PC-9 (cell line): Measurements from ENCODE around the gene ABI3BP. TPM values are rescaled to one million over a fixed set of nuclear protein-coding genes. Genes with fewer than 3 reads are reported as not detected.

ENCODE experiments used
- BruUV-seq: library from RNA; stranded (reverse); fragments of 400-500 nt; replicated peaks from 2 replicates; lab custom pipeline; 2021; lab: Mats Ljungman, UMichigan
- CTCF ChIA-PET: fragments of 300-600 bp; sonication (Branson Sonifier 250); formaldehyde crosslinking; loops from one replicate; lab custom pipeline; 2022; ENCODE audit warnings: antibody characterized with exemption; lab: Charles Lee
- POLR2A ChIA-PET: fragments of 300-600 bp; sonication (Branson Sonifier 250); formaldehyde crosslinking; loops from one replicate; lab custom pipeline; 2022; ENCODE audit warnings: antibody characterized with exemption; ENCODE audit not compliant: unreplicated experiment; lab: Charles Lee
- DNase-seq, 2 experiments: peaks; one replicate each; pipeline versions ENCODE4 v3.0.0 to v3.0.0-alpha.2; 2015 to 2022; ENCODE audit warnings: mixed read lengths in 1 of 2
- H2AFZ ChIP-seq: fragments of 200-600 bp; sonication (generic); 2 replicates; pipeline ENCODE4 v1.8.1; 2017; ENCODE audit warnings: antibody characterized with exemption
- H3F3A ChIP-seq: fragments of 200-600 bp; sonication (generic); 2 replicates; pipeline ENCODE4 v1.8.1; 2017; ENCODE audit warnings: antibody characterized with exemption, mild to moderate bottlenecking, low read depth; ENCODE audit not compliant: insufficient read depth
- H3K27ac ChIP-seq: fragments of 200-600 bp; sonication (generic); 2 replicates; pipeline ENCODE4 v1.6.1; 2016; ENCODE audit warnings: mixed run types
- H3K27me3 ChIP-seq: fragments of 200-600 bp; sonication (generic); 2 replicates; pipeline ENCODE4 v1.6.1; 2016; ENCODE audit warnings: low read depth, mixed run types; ENCODE audit not compliant: insufficient read depth
- H3K36me3 ChIP-seq: fragments of 200-600 bp; sonication (generic); 2 replicates; pipeline ENCODE4 v1.6.1; 2016; ENCODE audit warnings: low read depth, mixed run types
- H3K4me1 ChIP-seq: fragments of 200-600 bp; sonication (generic); replicated peaks from 2 replicates; pipeline ENCODE4 v1.6.1; 2016; ENCODE audit warnings: mixed run types; ENCODE audit not compliant: insufficient read depth
- H3K4me2 ChIP-seq: fragments of 200-600 bp; sonication (generic); 2 replicates; pipeline ENCODE4 v1.6.1; 2017; ENCODE audit warnings: mixed run types
- H3K4me3 ChIP-seq: fragments of 200-600 bp; sonication (generic); 2 replicates; pipeline ENCODE4 v1.6.1; 2016; ENCODE audit warnings: mixed run types
- H3K79me2 ChIP-seq: fragments of 200-600 bp; sonication (generic); 2 replicates; pipeline ENCODE4 v1.6.1; 2017; ENCODE audit warnings: low read depth, mixed run types
- H3K9me2 ChIP-seq: fragments of 200-600 bp; sonication (generic); 2 replicates; pipeline ENCODE4 v1.8.1; 2017; ENCODE audit warnings: mild to moderate bottlenecking; ENCODE audit not compliant: insufficient read depth
- H3K9me3 ChIP-seq: fragments of 200-600 bp; sonication (generic); 2 replicates; pipeline ENCODE4 v1.8.1; 2016; ENCODE audit warnings: low read depth; ENCODE audit not compliant: insufficient read depth
- H4K20me1 ChIP-seq: fragments of 200-600 bp; sonication (generic); 2 replicates; pipeline ENCODE4 v1.8.1; 2017; ENCODE audit not compliant: insufficient read depth
- EZH2 ChIP-seq: fragments of 200-600 bp; sonication (generic); IDR thresholded peaks from 2 replicates; pipeline ENCODE4 v1.8.0; 2017; ENCODE audit warnings: antibody characterized with exemption, low read depth
- intact Hi-C: fragments of 100-400 bp; cut with micrococcal nuclease; formaldehyde crosslinking; loops from one replicate; pipeline ENCODE4 v1.10.0; 2022; ENCODE audit not compliant: unreplicated experiment
- total RNA-seq: library from RNA; stranded (reverse); gene quantifications from 2 replicates; pipeline ENCODE4 v1.2.3, GENCODE V29; 2021
- TF ChIP-seq, protein P1 (sequence below): fragments of 200-600 bp; sonication (generic); conservative IDR thresholded peaks from 2 replicates; pipeline ENCODE4 v1.6.1; 2017; ENCODE audit warnings: mixed run types, antibody characterized with exemption, mild to moderate bottlenecking, moderate library complexity

The ABI3BP gene
- total RNA-seq, 1 experiment from 2014 or later, result 4.2 TPM

DNA sequence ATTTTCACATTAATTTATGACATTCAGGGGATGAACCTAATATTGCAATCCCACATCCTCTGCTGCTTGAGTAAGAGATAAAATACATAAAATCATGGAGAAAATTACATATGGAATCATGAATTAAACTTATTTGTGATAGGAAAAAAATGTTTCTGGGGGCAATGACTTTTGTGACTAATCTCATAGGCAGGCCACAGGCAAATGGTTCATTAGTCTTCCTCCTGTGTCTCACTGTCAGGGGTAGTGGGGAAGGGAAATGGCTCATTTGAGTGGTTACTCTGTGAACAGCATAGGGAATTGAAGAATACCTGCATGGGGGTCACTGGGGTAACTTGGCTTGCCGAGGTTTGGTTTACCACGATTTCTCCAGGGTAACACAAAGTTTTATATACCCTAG, 211.9 kb downstream of the ABI3BP start:
- CTCF ChIA-PET, result no interaction called here
- Histone ChIP-seq H3K4me2 (no peak overlapping the region), H3K4me3 (no peak overlapping the region), H3K4me1 (no peaks in the 10 kb centered on the region), H3K27me3 (no peaks in the 10 kb centered on the region), H3K79me2 (no peaks in the 10 kb centered on the region), H2AFZ (no peak overlapping the region), H3K9me3 (no peaks in the 10 kb centered on the region), H4K20me1 (no peaks in the 10 kb centered on the region), H3K27ac (no peak overlapping the region), H3F3A (no peaks in the 10 kb centered on the region), H3K36me3 (no peaks in the 10 kb centered on the region), H3K9me2 (no peaks in the 10 kb centered on the region)
- POLR2A ChIA-PET, result no interaction called here
- BruUV-seq, result no TSS peak
- no peak for DNase-seq
- TF ChIP-seq, protein P1, sequence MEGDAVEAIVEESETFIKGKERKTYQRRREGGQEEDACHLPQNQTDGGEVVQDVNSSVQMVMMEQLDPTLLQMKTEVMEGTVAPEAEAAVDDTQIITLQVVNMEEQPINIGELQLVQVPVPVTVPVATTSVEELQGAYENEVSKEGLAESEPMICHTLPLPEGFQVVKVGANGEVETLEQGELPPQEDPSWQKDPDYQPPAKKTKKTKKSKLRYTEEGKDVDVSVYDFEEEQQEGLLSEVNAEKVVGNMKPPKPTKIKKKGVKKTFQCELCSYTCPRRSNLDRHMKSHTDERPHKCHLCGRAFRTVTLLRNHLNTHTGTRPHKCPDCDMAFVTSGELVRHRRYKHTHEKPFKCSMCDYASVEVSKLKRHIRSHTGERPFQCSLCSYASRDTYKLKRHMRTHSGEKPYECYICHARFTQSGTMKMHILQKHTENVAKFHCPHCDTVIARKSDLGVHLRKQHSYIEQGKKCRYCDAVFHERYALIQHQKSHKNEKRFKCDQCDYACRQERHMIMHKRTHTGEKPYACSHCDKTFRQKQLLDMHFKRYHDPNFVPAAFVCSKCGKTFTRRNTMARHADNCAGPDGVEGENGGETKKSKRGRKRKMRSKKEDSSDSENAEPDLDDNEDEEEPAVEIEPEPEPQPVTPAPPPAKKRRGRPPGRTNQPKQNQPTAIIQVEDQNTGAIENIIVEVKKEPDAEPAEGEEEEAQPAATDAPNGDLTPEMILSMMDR, result no peak
- TF ChIP-seq EZH2, result no peak
- intact Hi-C loops, result no loop called here

DNA sequence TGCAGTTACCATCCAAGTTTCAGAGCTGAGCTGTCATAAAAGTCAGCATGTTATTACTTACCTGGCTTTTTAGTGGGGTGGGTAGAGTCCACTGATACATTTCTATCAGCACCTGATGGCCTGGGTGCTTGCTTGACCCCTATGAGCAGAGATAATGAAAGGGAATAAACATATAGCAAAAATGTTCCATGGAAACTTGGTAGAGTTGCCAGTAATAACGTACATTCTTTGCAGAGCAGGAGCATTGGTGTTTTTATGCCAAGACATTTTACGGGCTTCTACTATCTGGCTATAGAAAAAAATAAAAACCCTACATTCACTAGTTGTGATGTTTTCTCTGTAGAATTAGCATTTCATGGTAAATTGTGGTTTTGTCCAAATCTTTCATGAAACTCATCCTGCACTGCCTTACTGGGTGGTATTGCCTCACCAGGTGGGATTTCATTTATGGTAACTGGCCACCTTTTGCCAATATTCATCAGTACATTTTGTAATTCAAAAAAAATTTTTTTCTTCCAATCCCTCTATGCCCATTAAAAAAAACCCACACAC, 213.1 kb downstream of the ABI3BP start:
- H3K9me2 ChIP-seq, result no peaks in the 10 kb centered on the region
- no peak overlapping the region for H3K4me3 ChIP-seq
- H3F3A ChIP-seq, result no peaks in the 10 kb centered on the region
- no peaks in the 10 kb centered on the region for H3K79me2 ChIP-seq
- no peaks in the 10 kb centered on the region for H3K4me1 ChIP-seq
- TF ChIP-seq, protein P1, result no peak
- TF ChIP-seq EZH2, result no peak
- no TSS peak for BruUV-seq
- no peak overlapping the region for H3K27ac ChIP-seq
- H3K9me3 ChIP-seq, result no peaks in the 10 kb centered on the region
- ChIA-PET POLR2A (no interaction called here), CTCF (no interaction called here)
- H2AFZ ChIP-seq, result no peak overlapping the region
- intact Hi-C loops, result no loop called here
- DNase-seq, result no peak
- no peaks in the 10 kb centered on the region for H3K27me3 ChIP-seq
- H3K4me2 ChIP-seq, result no peak overlapping the region
- no peaks in the 10 kb centered on the region for H3K36me3 ChIP-seq
- no peaks in the 10 kb centered on the region for H4K20me1 ChIP-seq

DNA sequence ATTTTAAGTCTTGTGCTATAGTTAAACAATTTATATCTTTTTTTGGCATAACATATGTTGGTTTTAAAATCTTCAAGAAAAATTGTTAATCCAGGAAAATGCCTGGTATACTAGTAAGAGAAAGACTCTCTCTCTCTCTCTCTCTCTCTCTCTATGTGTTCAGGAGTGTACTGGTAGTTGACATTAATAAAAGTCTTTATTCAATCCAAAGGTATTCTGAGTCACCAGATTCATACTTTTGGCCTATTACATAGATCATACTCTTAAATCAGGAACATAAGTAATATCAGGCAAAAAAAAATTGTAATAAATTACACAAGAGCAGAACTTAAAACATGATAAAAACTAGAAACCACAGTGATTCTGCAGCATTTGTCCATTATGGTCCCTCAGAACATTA, 213.7 kb downstream of the ABI3BP start:
- POLR2A ChIA-PET, result no interaction called here

More for the DNA sequence above, 213.7 kb downstream of the ABI3BP start:
- Histone ChIP-seq H3K79me2 (no peaks in the 10 kb centered on the region), H3K36me3 (no peaks in the 10 kb centered on the region), H3K9me3 (no peaks in the 10 kb centered on the region), H4K20me1 (no peaks in the 10 kb centered on the region), H3K9me2 (no peaks in the 10 kb centered on the region), H3K27ac (no peak overlapping the region), H3K4me1 (no peaks in the 10 kb centered on the region), H3K4me3 (no peak overlapping the region), H3F3A (no peaks in the 10 kb centered on the region), H3K4me2 (no peak overlapping the region), H2AFZ (no peak overlapping the region), H3K27me3 (no peaks in the 10 kb centered on the region)
- BruUV-seq, result no TSS peak
- intact Hi-C loops, result no loop called here
- DNase-seq, result no peak
- CTCF ChIA-PET, result interaction anchor here (0.7 kb wide), 1 partner anchor 13 kb away, joined by 3 read pairs; no protein-coding TSS in a partner anchor
- TF ChIP-seq EZH2, result no peak
- TF ChIP-seq, protein P1, result no peak
